ENCODE data around the gene CD200R1. TPM values are rescaled to one million over a fixed set of nuclear protein-coding genes. Genes with fewer than 3 reads are reported as not detected.
A peak's percentile ranks its signal among the peaks of the same experiment; 100 is the strongest.

Gene CD200R1
- total and polyA plus RNA-seq, 2 of the 13 experiments (the other 11 are each of a cell fraction or from before 2014, with no cell fraction given): 0.04 TPM; not detected in 1

GRCh38 chr3:113019182-113020137 is 44.6 kb upstream of the CD200R1 start (continued):
- TF ChIP-seq PTBP1 (IDR thresholded peaks at IDR 0.05; ENCODE audit: low read depth, low read length, poor library complexity, severe bottlenecking): no peak
- TF ChIP-seq, protein P1, sequence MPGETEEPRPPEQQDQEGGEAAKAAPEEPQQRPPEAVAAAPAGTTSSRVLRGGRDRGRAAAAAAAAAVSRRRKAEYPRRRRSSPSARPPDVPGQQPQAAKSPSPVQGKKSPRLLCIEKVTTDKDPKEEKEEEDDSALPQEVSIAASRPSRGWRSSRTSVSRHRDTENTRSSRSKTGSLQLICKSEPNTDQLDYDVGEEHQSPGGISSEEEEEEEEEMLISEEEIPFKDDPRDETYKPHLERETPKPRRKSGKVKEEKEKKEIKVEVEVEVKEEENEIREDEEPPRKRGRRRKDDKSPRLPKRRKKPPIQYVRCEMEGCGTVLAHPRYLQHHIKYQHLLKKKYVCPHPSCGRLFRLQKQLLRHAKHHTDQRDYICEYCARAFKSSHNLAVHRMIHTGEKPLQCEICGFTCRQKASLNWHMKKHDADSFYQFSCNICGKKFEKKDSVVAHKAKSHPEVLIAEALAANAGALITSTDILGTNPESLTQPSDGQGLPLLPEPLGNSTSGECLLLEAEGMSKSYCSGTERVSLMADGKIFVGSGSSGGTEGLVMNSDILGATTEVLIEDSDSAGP (CRISPR knock-in tag; IDR thresholded peaks at IDR 0.05; ENCODE audit: borderline replicate concordance): peak; percentile 92
- TF ChIP-seq, protein P2, sequence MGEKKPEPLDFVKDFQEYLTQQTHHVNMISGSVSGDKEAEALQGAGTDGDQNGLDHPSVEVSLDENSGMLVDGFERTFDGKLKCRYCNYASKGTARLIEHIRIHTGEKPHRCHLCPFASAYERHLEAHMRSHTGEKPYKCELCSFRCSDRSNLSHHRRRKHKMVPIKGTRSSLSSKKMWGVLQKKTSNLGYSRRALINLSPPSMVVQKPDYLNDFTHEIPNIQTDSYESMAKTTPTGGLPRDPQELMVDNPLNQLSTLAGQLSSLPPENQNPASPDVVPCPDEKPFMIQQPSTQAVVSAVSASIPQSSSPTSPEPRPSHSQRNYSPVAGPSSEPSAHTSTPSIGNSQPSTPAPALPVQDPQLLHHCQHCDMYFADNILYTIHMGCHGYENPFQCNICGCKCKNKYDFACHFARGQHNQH (CRISPR knock-in tag; IDR thresholded peaks at IDR 0.05): no peak; the same call in 1 of the 2 replicates
- TF ChIP-seq ELF1 (CRISPR knock-in tag; IDR thresholded peaks at IDR 0.05): peak; percentile 80
- TF ChIP-seq ZNF205 (CRISPR knock-in tag; IDR thresholded peaks at IDR 0.05): no peak; the same call in 1 of the 2 replicates
- TF ChIP-seq ARID2 (CRISPR knock-in tag; IDR thresholded peaks at IDR 0.05; ENCODE audit: borderline replicate concordance): peak; percentile 88
- TF ChIP-seq MEF2D (CRISPR knock-in tag; IDR thresholded peaks at IDR 0.05): peak; percentile 78
- peak; percentile 79; the same call in 1 of the 2 replicates for TF ChIP-seq ZNF547 (CRISPR knock-in tag; IDR thresholded peaks at IDR 0.05)
- TF ChIP-seq ZNF615 (CRISPR knock-in tag; IDR thresholded peaks at IDR 0.05; ENCODE audit: borderline replicate concordance): 0 out of 2 replicates have a peak, but pooled peaks have one; percentile 41
- TF ChIP-seq KLF13 (CRISPR knock-in tag; IDR thresholded peaks at IDR 0.05): 0 out of 2 replicates have a peak, but pooled peaks have one; percentile 61
- TF ChIP-seq, protein P3, sequence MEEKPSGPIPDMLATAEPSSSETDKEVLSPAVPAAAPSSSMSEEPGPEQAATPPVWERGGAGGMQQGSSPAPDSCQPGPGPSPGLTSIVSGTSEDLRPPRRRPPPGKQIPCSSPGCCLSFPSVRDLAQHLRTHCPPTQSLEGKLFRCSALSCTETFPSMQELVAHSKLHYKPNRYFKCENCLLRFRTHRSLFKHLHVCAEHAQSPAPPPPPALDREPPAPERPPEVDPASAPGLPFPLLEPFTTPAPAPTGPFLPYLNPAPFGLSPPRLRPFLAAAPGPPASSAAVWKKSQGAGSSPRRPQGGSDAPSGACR (CRISPR knock-in tag; IDR thresholded peaks at IDR 0.05): no peak
- no peak; the same call in 1 of the 2 replicates for TF ChIP-seq ZNF761 (CRISPR knock-in tag; conservative IDR thresholded peaks at IDR 0.05)
- peak; percentile 54; the same call in 1 of the 2 replicates for TF ChIP-seq ZNF678 (CRISPR knock-in tag; IDR thresholded peaks at IDR 0.05)
- TF ChIP-seq GZF1 (CRISPR knock-in tag; IDR thresholded peaks at IDR 0.05): no peak
- TF ChIP-seq ZBTB39 (CRISPR knock-in tag; IDR thresholded peaks at IDR 0.05): no peak
- no peak for TF ChIP-seq PCBP2 (optimal IDR thresholded peaks at IDR 0.05; ENCODE audit: low read depth, low read length, poor library complexity, severe bottlenecking)

All from HepG2 (cell line).